Esophagus squamous epithelium (tissue), 5 donors: ENCODE results near the gene ARSI. TPM values are rescaled to one million over a fixed set of nuclear protein-coding genes. Genes with fewer than 3 reads are reported as not detected.

Source experiments
- DNase-seq: peaks from one replicate; lab custom pipeline; 2025; lab: John Stamatoyannopoulos, UW
- H3K27ac ChIP-seq, 4 donors: fragments of 200-600 bp; sonication (generic); one replicate each; pipeline ENCODE4 v1.5.1; 2016 to 2019; ENCODE audit warnings: mild to moderate bottlenecking in 1 of 4
- H3K27me3 ChIP-seq, 4 donors: fragments of 200-600 bp; sonication (generic); 1 replicate in 3 of 4; 2 replicates in 1 of 4; pipeline versions ENCODE4 v1.5.1 to v1.6.0; 2017 to 2021; ENCODE audit warnings: antibody characterized with exemption in 1 of 4
- H3K36me3 ChIP-seq, 3 donors: fragments of 200-600 bp; sonication (generic); one replicate each; pipeline ENCODE4 v1.5.1; 2016 to 2019
- H3K4me1 ChIP-seq, 3 donors: fragments of 200-600 bp; sonication (generic); one replicate each; pipeline ENCODE4 v1.5.1; 2017 to 2019
- H3K4me3 ChIP-seq, 4 donors: fragments of 200-600 bp; sonication (generic); 1 replicate in 3 of 4; 2 replicates in 1 of 4; pipeline ENCODE4 v1.5.1; 2016 to 2019; ENCODE audit warnings: mild to moderate bottlenecking in 2 of 4, moderate library complexity in 1 of 4
- H3K9me3 ChIP-seq, 3 donors: fragments of 200-600 bp; sonication (generic); one replicate each; pipeline ENCODE4 v1.5.1; 2016 to 2019
- CTCF ChIP-seq, 6 experiments: fragments of 450-650 bp in 4 of 6; fragments of 200-600 bp in 2 of 6; sonication (generic) in 2 of 6; IDR thresholded peaks; one replicate each; pipeline ENCODE4 v1.5.1; 2016 to 2019; ENCODE audit warnings: antibody characterized with exemption in 6 of 6, mild to moderate bottlenecking in 4 of 6, moderate library complexity in 4 of 6
- POLR2A ChIP-seq, 4 donors: fragments of 450-650 bp; IDR thresholded peaks; one replicate each; pipeline ENCODE4 v1.6.1; 2017; ENCODE audit warnings: antibody characterized with exemption in 4 of 4, mild to moderate bottlenecking in 4 of 4, moderate library complexity in 3 of 4
- WGBS, 2 donors: methylation state at CpG; one replicate each; pipeline ENCODE4 v1.1.5; 2018; 5-methylcytosine and 5-hydroxymethylcytosine counted together
- intact Hi-C: fragments of 100-400 bp; cut with DNase I; formaldehyde crosslinking; loops from one replicate; pipeline ENCODE4 v1.15.0; 2022
- total RNA-seq, 4 donors: library from RNA; depleted of rRNA; stranded (reverse); fragments of >200 nt; gene quantifications; one replicate each; pipeline ENCODE4 v1.1.0, GENCODE V29; 2016
- donor health status: DM: yes; HTN: yes; CAD: no.

The ARSI gene
- total RNA-seq, 4 donors from 2014 or later, result 2.1 to 7.2 (median 5.1) TPM

GRCh38 chr5:150288791-150289190, 13.9 kb downstream of the ARSI start:
- intact Hi-C loops, result no loop called here
- Histone ChIP-seq H3K4me1 (peaks cover 0 to 10% (median 1%) of the 10 kb centered on the region in 3 donors), H3K4me3 (no peak overlapping the region), H3K27ac (no peak overlapping the region), H3K27me3 (peaks cover 0 to 24% (median 0%) of the 10 kb centered on the region in 4 donors), H3K36me3 (no peaks in the 10 kb centered on the region), H3K9me3 (no peaks in the 10 kb centered on the region)
- TF ChIP-seq CTCF (IDR thresholded peaks at IDR 0.05) (no peak), POLR2A (IDR thresholded peaks at IDR 0.05) (no peak)
- DNase-seq, result no peak
- WGBS, 2 donors, result 64 to 67% methylated on average over 3 to 6 of the region's 6 CpGs

- WGBS, 2 donors, result 78 to 85% methylated on average over 4 of the region's 4 CpGs
Observed at GRCh38 chr5:150288361-150288760, 14.3 kb downstream of the ARSI start.

GRCh38 chr5:150286820-150287219, 15.9 kb downstream of the ARSI start:
- Histone ChIP-seq H3K36me3 (no peaks in the 10 kb centered on the region), H3K9me3 (no peaks in the 10 kb centered on the region), H3K4me3 (no peak overlapping the region), H3K27ac (no peak overlapping the region), H3K27me3 (peaks cover 0 to 23% (median 0%) of the 10 kb centered on the region in 4 donors), H3K4me1 (no peaks in the 10 kb centered on the region)
- TF ChIP-seq POLR2A (IDR thresholded peaks at IDR 0.05) (no peak), CTCF (IDR thresholded peaks at IDR 0.05) (peak in 2 of 6 experiments; percentile 15 to 31)
- WGBS, 2 donors, result 83 to 88% methylated on average over 3 to 5 of the region's 5 CpGs
- intact Hi-C loops, result no loop called here
- no peak for DNase-seq

More at GRCh38 chr5:150288361-150288760, 14.3 kb downstream of the ARSI start:
- H3K27me3 ChIP-seq, result peaks cover 0 to 24% (median 0%) of the 10 kb centered on the region in 4 donors
- H3K4me3 ChIP-seq, result no peak overlapping the region
- intact Hi-C loops, result no loop called here
- H3K27ac ChIP-seq, result no peak overlapping the region
- peaks cover 0 to 5% (median 0%) of the 10 kb centered on the region in 3 donors for H3K4me1 ChIP-seq
- no peak for DNase-seq
- TF ChIP-seq CTCF (IDR thresholded peaks at IDR 0.05) (no peak), POLR2A (IDR thresholded peaks at IDR 0.05) (no peak)
- no peaks in the 10 kb centered on the region for H3K9me3 ChIP-seq
- H3K36me3 ChIP-seq, result no peaks in the 10 kb centered on the region

- Histone ChIP-seq H3K4me1 (no peaks in the 10 kb centered on the region), H3K9me3 (no peaks in the 10 kb centered on the region), H3K4me3 (no peak overlapping the region), H3K27ac (no peak overlapping the region), H3K27me3 (peaks cover 0 to 8% (median 0%) of the 10 kb centered on the region in 4 donors), H3K36me3 (no peaks in the 10 kb centered on the region)
- WGBS, 2 donors, result 76 to 87% methylated on average over 3 to 6 of the region's 7 CpGs
- intact Hi-C loops, result no loop called here
- TF ChIP-seq POLR2A (IDR thresholded peaks at IDR 0.05) (no peak), CTCF (IDR thresholded peaks at IDR 0.05) (no peak)
- no peak for DNase-seq
Observed at GRCh38 chr5:150285114-150285513, 17.6 kb downstream of the ARSI start.

GRCh38 chr5:150284311-150284710, 18.4 kb downstream of the ARSI start:
- Histone ChIP-seq H3K4me3 (no peak overlapping the region), H3K27me3 (peaks cover 0 to 5% (median 0%) of the 10 kb centered on the region in 4 donors), H3K36me3 (no peaks in the 10 kb centered on the region), H3K9me3 (no peaks in the 10 kb centered on the region), H3K27ac (no peak overlapping the region), H3K4me1 (no peaks in the 10 kb centered on the region)
- WGBS, 2 donors, result 62 to 69% methylated on average over 5 to 9 of the region's 13 CpGs
- intact Hi-C loops, result no loop called here
- no peak for DNase-seq
- TF ChIP-seq CTCF (IDR thresholded peaks at IDR 0.05), result no peak
